Right lobe of liver (tissue), 6 donors: Measurements from ENCODE around the gene MTREX. TPM values are rescaled to one million over a fixed set of nuclear protein-coding genes. Genes with fewer than 3 reads are reported as not detected.
A peak's percentile ranks its signal among the peaks of the same experiment; 100 is the strongest.

Source experiments
- ATAC-seq, 4 donors: fragments of 200-7000 bp; cut with Tn5 transposase; one replicate each; pipeline ENCODE4 v1.9.1; 2020; ENCODE audit warnings: mild to moderate bottlenecking in 4 of 4, moderate library complexity in 4 of 4
- DNase-seq, 3 donors: peaks; one replicate each; pipeline ENCODE4 v3.0.0-alpha.2; 2020
- H3K27ac ChIP-seq, 3 donors: fragments of 200-600 bp; one replicate each; pipeline ENCODE4 v1.8.0; 2022
- H3K27me3 ChIP-seq, 2 donors: fragments of 200-600 bp; one replicate each; pipeline ENCODE4 v1.8.0; 2022
- H3K36me3 ChIP-seq, 4 donors: fragments of 200-600 bp; sonication (generic) in 1 of 4; one replicate each; pipeline versions ENCODE4 v1.5.1 to v1.8.0; 2017 to 2022; ENCODE audit warnings: control low read depth in 1 of 4
- H3K4me1 ChIP-seq, 4 donors: fragments of 200-600 bp; sonication (generic) in 1 of 4; one replicate each; pipeline versions ENCODE4 v1.5.1 to v1.8.0; 2017 to 2022; ENCODE audit warnings: control low read depth in 1 of 4
- H3K4me3 ChIP-seq, 3 donors: fragments of 200-600 bp; one replicate each; pipeline ENCODE4 v1.8.0; 2022
- H3K9me3 ChIP-seq, 4 donors: fragments of 200-600 bp; sonication (generic) in 1 of 4; one replicate each; pipeline versions ENCODE4 v1.5.1 to v1.8.0; 2017 to 2022; ENCODE audit warnings: control low read depth in 1 of 4
- CTCF ChIP-seq, 4 donors: fragments of 200-600 bp in 3 of 4; fragments of 450-650 bp in 1 of 4; IDR thresholded peaks; one replicate each; pipeline versions ENCODE4 v1.5.1 to v1.8.0; 2016 to 2022; ENCODE audit warnings: antibody characterized with exemption in 4 of 4, mild to moderate bottlenecking in 2 of 4
- POLR2A ChIP-seq: fragments of 450-650 bp; IDR thresholded peaks from one replicate; pipeline ENCODE4 v1.6.1; 2017; ENCODE audit warnings: antibody characterized with exemption, mild to moderate bottlenecking
- WGBS: methylation state at CpG from one replicate; pipeline ENCODE4 v1.1.6; 2018; ENCODE audit warnings: low coverage, low lambda C conversion rate; ENCODE audit not compliant: insufficient coverage; ENCODE audit errors: missing lambda C conversion rate; 5-methylcytosine and 5-hydroxymethylcytosine counted together
- intact Hi-C, 2 donors: fragments of 100-400 bp; cut with DNase I; formaldehyde crosslinking; loops; one replicate each; pipeline versions ENCODE4 v1.11.2 to v1.14.1; 2022
- total RNA-seq, 6 experiments: library from RNA; depleted of rRNA in 2 of 6; stranded (reverse); fragments of >200 nt in 2 of 6; fragmentation: NEBNext Ultra II Directional in 3 of 6; extraction: Animal tissue kit (Norgen Biotek cat#: 25700) in 3 of 6; gene quantifications; one replicate each; pipeline versions ENCODE4 v1.1.0 to v1.2.4, GENCODE V29; 2016 to 2023
- donor health status: DM: no; HTN: yes; CAD: no.
- donor health status: DM: no; HTN: no; CAD: no.
- donor health status: DM: no; HTN: no; CAD: no.
- donor health status: DM: no; HTN: yes; CAD: no.
- donor health status: DM: no; HTN: yes; CAD: no.

MTREX gene
- total RNA-seq, 6 experiments from 2014 or later: 24.7 to 42.4 (median 31.9) TPM

GRCh38 chr5:55338092-55338613, 30.4 kb downstream of the MTREX start:
- Histone ChIP-seq H3K36me3 (no peaks in the 10 kb centered on the region), H3K27me3 (no peaks in the 10 kb centered on the region), H3K4me1 (peaks cover 0 to 6% (median 0%) of the 10 kb centered on the region in 4 donors), H3K4me3 (peak overlapping the region in 2 of 3 donors; percentile 1 to 10), H3K9me3 (no peaks in the 10 kb centered on the region), H3K27ac (peak overlapping the region; percentile 3 to 57 (median 21))
- intact Hi-C loops: loop anchor here in 1 of 2 donors (10.0 kb wide), 1 partner anchor 367 kb away; no protein-coding TSS in a partner anchor
- no peak for TF ChIP-seq POLR2A
- TF ChIP-seq CTCF (IDR thresholded peaks at IDR 0.05): no peak
- ATAC-seq (peak; percentile 54 to 77 (median 69)), DNase-seq (no peak)
- 20% methylated on average over 2 of the region's 2 CpGs for WGBS

GRCh38 chr5:55338810-55339243, 31.0 kb downstream of the MTREX start:
- no peak for DNase-seq
- intact Hi-C loops: loop anchor here in 1 of 2 donors (10.0 kb wide), 1 partner anchor 366 kb away; no protein-coding TSS in a partner anchor
- WGBS: 56% methylated on average over 5 of the region's 5 CpGs
- no peaks in the 10 kb centered on the region for H3K27me3 ChIP-seq
- H3K9me3 ChIP-seq: no peaks in the 10 kb centered on the region
- H3K4me3 ChIP-seq: no peak overlapping the region
- H3K4me1 ChIP-seq: peaks cover 0 to 10% (median 0%) of the 10 kb centered on the region in 4 donors
- peak; percentile 39 to 58 (median 49) for ATAC-seq
- TF ChIP-seq CTCF (IDR thresholded peaks at IDR 0.05) (no peak), POLR2A (no peak)
- H3K36me3 ChIP-seq: no peaks in the 10 kb centered on the region
- peak overlapping the region in 2 of 3 donors; percentile 3 to 57 for H3K27ac ChIP-seq

- ATAC-seq (peak; percentile 23 to 57 (median 42)), DNase-seq (no peak)
- no peak for TF ChIP-seq POLR2A
- no peak for TF ChIP-seq CTCF (IDR thresholded peaks at IDR 0.05)
- intact Hi-C loops: no loop called here
- peaks cover 0 to 18% (median 8%) of the 10 kb centered on the region in 4 donors for H3K36me3 ChIP-seq
- no peaks in the 10 kb centered on the region for H3K27me3 ChIP-seq
- H3K4me3 ChIP-seq: peak overlapping the region in 2 of 3 donors; percentile 14 to 24
- no peaks in the 10 kb centered on the region for H3K9me3 ChIP-seq
- H3K4me1 ChIP-seq: peaks cover 0 to 28% (median 9%) of the 10 kb centered on the region in 4 donors
- 28% methylated on average over 4 of the region's 4 CpGs for WGBS
- H3K27ac ChIP-seq: peak overlapping the region; percentile 35 to 81 (median 76)
These were observed 35.3 kb downstream of the MTREX start for GRCh38 chr5:55343107-55343506.

GRCh38 chr5:55343609-55344008, 35.8 kb downstream of the MTREX start:
- Histone ChIP-seq H3K4me1 (peaks cover 0 to 26% (median 9%) of the 10 kb centered on the region in 4 donors), H3K9me3 (no peaks in the 10 kb centered on the region), H3K4me3 (peak overlapping the region in 1 of 3 donors; percentile 14), H3K27me3 (no peaks in the 10 kb centered on the region), H3K36me3 (peaks cover 0 to 23% (median 8%) of the 10 kb centered on the region in 4 donors), H3K27ac (peak overlapping the region; percentile 65 to 81 (median 76))
- WGBS: 23% methylated on average over 1 of the region's 1 CpG
- ATAC-seq: peak; percentile 57 to 69 (median 62)
- no peak for TF ChIP-seq POLR2A
- TF ChIP-seq CTCF (IDR thresholded peaks at IDR 0.05): no peak
- DNase-seq: no peak
- intact Hi-C loops: no loop called here
